A549 treated with Mapracorat at 1 μM for 4 hours (cell line): ENCODE measurements around the gene DCAF5. TPM values are rescaled to one million over a fixed set of nuclear protein-coding genes. Genes with fewer than 3 reads are reported as not detected.

Experiments used
- total RNA-seq: library from RNA; stranded (reverse); fragments of 200-300 nt; extraction: Qiagen RNA extraction; gene quantifications from 5 replicates; pipeline ENCODE4 v1.2.3, GENCODE V29; 2022

DCAF5 gene
- 15.0 to 22.3 TPM (median 18.4 TPM) in 5 replicates for total RNA-seq

GRCh38 chr14:69152902-69153151 is at the start of gene DCAF5:
DCAF5 (minus strand) TSS chr14:69153119; CDS start chr14:69152978, 141 bp downstream.

GRCh38 chr14:69191340-69192111 is 38.6 kb upstream of the DCAF5 start, which contains the start of gene EXD2:
EXD2 (plus strand) TSS chr14:69191498; CDS start chr14:69209471, 17,973 bp downstream.

Other genes starting within 250 kb of the DCAF5 start
- gene ACTN1, start 173.8 kb downstream of the DCAF5 start, total RNA-seq: 179 to 208 TPM (median 192 TPM) in 5 replicates
- 11.6 to 14.3 TPM (median 13.0 TPM) in 5 replicates for gene EXD2, start 38.4 kb upstream of the DCAF5 start, total RNA-seq
- gene GALNT16, start 107.0 kb upstream of the DCAF5 start, total RNA-seq: 2.1 to 3.6 TPM (median 3.3 TPM) in 5 replicates
- 317 to 360 TPM (median 340 TPM) in 5 replicates for gene ERH, start 245.2 kb upstream of the DCAF5 start, total RNA-seq
- gene SLC39A9, start 245.6 kb upstream of the DCAF5 start, total RNA-seq: 34.9 to 41.4 TPM (median 39.3 TPM) in 5 replicates